ENCODE results near the gene ASCC1.
"Not testable (repeated sequence)": the region's sequence is repeated elsewhere in the genome, so short reads cannot be mapped to it uniquely, and the experiment has no call there.

The ASCC1 gene

DNA sequence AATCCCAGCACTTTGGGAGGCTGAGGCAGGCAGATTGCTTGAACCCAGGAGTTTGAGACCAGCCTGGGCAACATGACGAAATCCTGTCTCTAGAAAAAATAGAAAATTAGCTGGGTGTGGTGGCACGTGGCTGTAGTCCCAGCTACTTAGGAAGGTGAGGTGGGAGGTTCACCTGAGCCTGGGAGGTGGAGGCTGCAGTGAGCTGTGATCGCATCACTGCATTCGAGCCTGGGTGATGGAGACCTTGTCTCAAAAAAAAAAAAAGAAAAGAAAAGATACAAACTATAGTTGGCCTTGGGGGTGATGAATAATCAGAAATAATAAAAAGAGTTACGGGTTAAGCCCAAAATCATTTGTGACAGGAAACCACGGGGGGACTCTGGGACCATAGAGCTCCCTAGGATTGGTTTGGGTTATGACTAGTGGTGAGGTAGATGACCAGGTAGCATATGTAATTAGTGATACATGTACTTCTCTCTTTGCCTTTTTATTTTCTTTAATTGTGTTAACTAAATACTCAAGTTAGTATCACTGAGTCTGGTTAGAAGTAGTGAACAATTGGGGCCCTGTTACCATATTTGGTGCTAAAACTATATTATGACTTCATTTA is 10.4 kb upstream of the ASCC1 start:
- no peak overlapping the region for H3K27ac ChIP-seq
- TF ChIP-seq, protein P1, sequence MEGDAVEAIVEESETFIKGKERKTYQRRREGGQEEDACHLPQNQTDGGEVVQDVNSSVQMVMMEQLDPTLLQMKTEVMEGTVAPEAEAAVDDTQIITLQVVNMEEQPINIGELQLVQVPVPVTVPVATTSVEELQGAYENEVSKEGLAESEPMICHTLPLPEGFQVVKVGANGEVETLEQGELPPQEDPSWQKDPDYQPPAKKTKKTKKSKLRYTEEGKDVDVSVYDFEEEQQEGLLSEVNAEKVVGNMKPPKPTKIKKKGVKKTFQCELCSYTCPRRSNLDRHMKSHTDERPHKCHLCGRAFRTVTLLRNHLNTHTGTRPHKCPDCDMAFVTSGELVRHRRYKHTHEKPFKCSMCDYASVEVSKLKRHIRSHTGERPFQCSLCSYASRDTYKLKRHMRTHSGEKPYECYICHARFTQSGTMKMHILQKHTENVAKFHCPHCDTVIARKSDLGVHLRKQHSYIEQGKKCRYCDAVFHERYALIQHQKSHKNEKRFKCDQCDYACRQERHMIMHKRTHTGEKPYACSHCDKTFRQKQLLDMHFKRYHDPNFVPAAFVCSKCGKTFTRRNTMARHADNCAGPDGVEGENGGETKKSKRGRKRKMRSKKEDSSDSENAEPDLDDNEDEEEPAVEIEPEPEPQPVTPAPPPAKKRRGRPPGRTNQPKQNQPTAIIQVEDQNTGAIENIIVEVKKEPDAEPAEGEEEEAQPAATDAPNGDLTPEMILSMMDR (conservative IDR thresholded peaks at IDR 0.05) = no peak

GRCh38 chr10:72224191-72224590 is 8.1 kb upstream of the ASCC1 start:
- H3K27ac ChIP-seq = not testable (repeated sequence)

GRCh38 chr10:72223743-72224101 is 7.6 kb upstream of the ASCC1 start:
- TF ChIP-seq, protein P1 (conservative IDR thresholded peaks at IDR 0.05) = no peak
- H3K27ac ChIP-seq = no peak overlapping the region; the same call in 1 of the 2 replicates

- H3K27ac ChIP-seq = no peak overlapping the region
- TF ChIP-seq, protein P1 (conservative IDR thresholded peaks at IDR 0.05) = no peak
These were observed 5.2 kb upstream of the ASCC1 start for GRCh38 chr10:72221278-72221677.

DNA sequence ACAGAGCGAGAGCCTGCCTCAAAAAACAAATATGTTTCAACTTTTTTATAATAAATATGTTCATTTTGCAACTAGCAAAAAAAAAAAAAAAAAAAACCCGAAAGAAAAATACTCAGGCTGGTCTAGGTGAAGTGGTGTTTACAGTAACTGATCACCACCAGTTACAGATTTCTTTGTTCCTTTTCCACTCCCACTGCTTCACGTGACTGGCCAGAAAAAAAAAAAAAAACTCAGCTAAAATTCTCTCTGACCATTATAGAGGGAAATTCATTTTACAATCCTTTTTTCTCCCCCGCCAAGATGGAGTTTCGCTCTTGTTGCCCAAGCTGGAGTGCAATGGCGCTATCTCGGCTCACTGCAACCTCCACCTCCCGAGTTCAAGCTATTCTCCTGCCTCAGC is 4.6 kb upstream of the ASCC1 start:
- H3K27ac ChIP-seq = no peak overlapping the region
- TF ChIP-seq, protein P1 (conservative IDR thresholded peaks at IDR 0.05) = no peak

- no peak overlapping the region for H3K27ac ChIP-seq
- TF ChIP-seq, protein P1 (conservative IDR thresholded peaks at IDR 0.05) = no peak
These were observed 3.2 kb upstream of the ASCC1 start for GRCh38 chr10:72219235-72219814.

GRCh38 chr10:72218726-72219125 is 2.6 kb upstream of the ASCC1 start:
- no peak overlapping the region for H3K27ac ChIP-seq
- TF ChIP-seq, protein P1 (conservative IDR thresholded peaks at IDR 0.05) = no peak

DNA sequence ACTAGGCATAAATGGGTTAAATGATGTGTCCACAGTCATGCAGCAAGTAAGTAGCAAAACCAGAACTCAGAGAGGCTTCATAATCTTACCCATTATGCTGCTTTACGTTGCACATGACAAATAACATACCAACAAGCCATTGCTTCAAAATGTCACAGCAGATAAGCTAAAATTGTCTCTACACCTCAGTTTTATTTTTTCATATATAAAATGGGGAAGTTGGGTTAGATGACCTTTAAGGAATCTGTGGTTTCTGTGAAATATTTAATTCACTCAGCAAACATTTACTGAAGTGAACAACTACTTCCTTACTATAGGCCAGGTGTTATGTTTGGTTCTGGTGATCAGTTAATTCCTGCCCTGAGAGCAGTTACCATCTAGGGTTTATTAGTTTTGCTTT is 2.2 kb upstream of the ASCC1 start:
- H3K27ac ChIP-seq = no peak overlapping the region
- TF ChIP-seq, protein P1 (conservative IDR thresholded peaks at IDR 0.05) = no peak

DNA sequence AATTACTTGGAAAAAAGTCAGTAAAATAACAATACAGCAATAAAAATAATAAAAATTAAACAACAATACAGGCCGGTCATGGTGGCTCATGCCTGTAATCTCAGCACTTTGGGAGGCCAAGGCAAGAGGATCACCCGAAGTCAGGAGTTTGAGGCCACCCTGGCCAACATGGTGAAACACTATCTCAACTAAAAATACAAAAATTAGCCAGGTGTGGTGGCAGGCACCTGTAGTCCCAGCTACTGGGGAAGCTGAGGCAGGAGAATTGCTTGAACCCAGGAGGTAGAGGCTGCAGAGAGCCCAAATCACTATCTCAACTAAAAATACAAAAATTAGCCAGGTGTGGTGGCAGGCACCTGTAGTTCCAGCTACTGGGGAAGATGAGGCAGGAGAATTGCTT is 4.2 kb downstream of the ASCC1 start:
- not testable (repeated sequence) for H3K27ac ChIP-seq

- H3K27ac ChIP-seq = not testable (repeated sequence)
These were observed 4.7 kb downstream of the ASCC1 start for GRCh38 chr10:72211381-72211780.

DNA sequence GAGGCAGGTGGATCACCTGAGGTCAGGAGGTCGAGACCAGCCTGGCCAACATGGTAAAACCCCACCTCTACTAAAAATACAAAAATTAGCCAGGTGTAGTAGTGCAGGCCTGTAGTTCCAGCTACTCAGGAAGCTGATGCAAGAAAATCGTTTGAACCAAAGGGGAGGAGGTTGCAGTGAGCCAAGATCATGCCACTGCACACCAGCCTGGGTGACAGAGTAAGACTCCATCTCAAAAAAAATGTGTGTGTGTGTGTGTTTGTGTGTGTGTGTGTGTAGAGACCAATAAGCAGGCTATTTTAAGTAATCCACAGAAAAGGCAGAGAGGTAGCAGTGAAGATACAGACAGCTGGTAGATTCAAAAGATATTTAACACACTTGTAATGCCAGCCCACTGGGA is 7.5 kb downstream of the ASCC1 start:
- H3K27ac ChIP-seq = not testable (repeated sequence)
